ENCODE data around the gene MYH15.

MYH15 gene

GRCh38 chr3:108509263-108509662 is 1.1 kb downstream of the MYH15 start:
- DNase-seq: no peak

DNA sequence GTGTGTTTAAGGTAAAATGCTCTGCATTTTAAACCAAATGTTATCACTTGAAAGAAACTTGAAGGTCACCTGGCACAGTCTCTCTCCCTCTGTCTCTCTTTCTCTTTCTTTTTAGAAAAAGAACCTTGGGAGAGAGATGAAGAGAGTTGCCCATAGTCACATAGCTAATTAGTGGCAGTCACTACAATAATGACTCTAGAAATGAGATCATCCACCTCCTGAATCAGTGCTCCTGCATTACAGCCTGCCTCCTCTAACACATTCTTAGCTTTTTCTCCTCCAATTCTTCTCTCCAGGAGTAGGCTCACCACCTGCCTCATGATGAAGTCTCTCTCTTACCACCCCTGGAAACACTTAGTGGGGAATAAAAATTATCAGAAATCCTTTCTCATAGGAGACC is 2.5 kb downstream of the MYH15 start:
- DNase-seq: no peak

- DNase-seq: peak; percentile 13
Observed at GRCh38 chr3:108505811-108506210, 4.6 kb downstream of the MYH15 start.

DNA sequence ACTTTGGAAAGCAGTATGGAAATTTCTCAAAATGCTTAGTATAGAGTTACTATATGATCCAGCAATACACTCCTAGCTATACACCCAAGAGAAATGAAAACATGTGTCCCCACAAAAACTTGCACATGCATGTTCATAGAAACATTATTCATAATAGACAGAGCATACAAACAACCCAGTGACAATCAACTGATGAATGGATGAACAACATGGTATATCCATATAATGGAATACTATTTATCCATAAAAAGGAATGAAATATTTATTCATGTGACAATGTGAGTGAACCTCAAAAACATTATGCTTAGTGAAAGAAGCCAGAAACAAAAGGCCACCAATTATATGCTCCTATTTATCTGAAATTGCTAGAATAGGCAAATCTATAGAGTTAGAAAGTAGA is 6.7 kb downstream of the MYH15 start:
- DNase-seq: no peak

DNA sequence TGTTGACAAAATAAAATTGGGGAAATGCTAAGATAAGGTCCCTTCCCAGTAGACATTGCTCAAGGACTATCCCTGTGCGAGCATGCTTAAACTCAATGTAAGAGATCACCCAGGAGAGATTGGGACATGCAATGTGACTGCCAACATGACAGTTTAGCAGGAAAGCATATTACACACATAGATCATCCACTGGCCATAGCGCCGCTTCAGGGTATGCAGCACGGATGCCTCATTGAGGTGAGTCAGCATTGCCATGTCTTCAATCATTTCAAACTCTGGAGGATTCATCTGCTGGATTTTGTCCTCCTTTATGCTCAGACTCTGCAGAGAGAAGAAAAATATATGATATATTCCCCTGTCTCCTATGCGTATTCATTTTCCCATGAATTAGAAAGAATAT is 8.9 kb downstream of the MYH15 start:
- no peak for DNase-seq

DNA sequence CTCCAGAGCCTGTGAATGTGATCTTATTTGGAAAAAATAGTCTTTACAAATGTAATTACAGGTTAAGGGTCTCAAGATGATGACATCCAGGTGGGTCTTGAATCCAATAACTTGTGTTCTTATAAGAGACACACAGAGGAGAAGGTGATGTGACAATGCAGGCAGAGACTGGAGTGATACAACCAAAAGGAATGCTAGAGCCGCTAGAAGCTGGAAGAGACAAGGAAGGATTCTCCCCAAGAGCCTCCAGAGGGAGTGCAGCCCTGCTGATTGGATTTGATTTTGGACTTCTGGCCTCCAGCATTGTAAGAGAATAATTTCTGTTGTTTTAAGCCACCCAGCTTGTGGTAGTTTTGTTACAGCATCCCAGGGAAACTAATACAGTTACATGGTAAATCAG is 9.7 kb downstream of the MYH15 start:
- DNase-seq: no peak

- DNase-seq: no peak
Observed at GRCh38 chr3:108497271-108497670, 13.1 kb downstream of the MYH15 start.

GRCh38 chr3:108495717-108496116 is 14.7 kb downstream of the MYH15 start:
- DNase-seq: no peak

DNA sequence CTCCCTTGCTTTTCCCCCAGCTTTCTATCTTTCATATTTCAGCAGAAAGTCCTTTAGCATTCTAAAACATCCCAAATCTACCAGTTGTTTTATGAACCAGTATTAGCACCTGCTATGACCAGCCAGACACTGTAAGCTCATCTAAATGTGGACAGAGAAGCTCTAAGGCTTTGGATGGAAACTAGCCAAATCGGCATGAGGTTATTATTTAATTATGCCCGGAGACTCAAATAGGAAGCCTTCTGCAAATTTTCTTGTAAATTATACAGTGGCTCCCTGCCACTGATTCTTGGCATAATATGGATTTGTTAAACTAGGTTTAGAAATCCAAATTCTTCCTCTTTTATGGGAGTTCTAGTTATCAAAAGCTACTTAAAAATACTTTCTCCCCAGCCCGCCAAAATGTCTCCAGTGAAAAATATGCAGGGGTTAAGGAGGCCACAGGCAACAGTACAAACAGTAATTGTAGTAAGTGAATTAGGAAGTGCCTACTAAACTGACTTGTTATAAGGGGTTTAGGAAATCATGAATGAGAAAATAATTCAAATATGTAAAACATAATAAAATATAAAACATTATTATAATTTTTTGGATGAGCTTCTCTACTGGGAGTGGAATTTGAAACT is 15.4 kb downstream of the MYH15 start:
- no peak for DNase-seq

- peak; percentile 16 for DNase-seq
Observed at GRCh38 chr3:108493862-108494261, 16.5 kb downstream of the MYH15 start.

- no peak for DNase-seq
Observed at GRCh38 chr3:108491456-108491855, 18.9 kb downstream of the MYH15 start.

- peak; percentile 67 for DNase-seq
Observed at GRCh38 chr3:108489776-108490175, 20.6 kb downstream of the MYH15 start.

DNA sequence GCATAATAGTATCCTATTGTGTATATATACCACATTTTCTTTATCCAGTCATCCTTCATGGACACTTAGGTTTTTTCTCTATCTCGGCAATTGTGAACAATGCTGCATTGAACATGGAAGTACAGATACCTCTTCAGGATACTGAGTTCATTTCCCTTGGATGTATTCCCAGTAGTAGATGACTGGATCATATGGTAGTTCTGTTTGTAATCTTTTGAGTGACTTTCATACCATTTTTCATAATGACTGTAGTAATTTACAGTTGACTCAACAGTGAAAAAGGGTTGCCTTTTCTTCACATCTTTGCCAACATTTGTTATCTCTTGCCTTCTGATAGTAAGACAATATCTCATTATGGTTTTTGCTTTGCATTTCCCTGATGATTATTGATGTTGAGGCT is 21.8 kb downstream of the MYH15 start:
- no peak for DNase-seq

- no peak for DNase-seq
Observed at GRCh38 chr3:108487439-108487838, 23.0 kb downstream of the MYH15 start.

DNA sequence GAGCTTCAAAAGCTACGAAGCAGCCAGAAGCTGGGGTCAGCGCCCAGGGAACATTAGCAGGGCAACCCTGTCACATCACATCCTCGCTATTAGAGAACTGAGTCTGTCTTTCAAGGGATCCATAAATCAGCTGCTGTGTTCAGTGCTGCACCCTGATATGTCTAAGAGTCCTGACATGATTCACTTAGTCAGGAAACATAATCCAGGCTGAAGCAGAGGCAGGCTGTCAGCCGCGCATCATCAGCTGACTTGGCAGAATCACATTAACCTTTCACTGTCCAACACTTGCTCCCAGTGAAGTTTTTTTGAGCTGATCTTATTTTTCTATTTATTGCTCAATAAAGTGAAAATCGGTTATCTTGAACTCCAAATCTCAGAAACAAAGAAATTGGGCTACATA is 23.5 kb downstream of the MYH15 start:
- no peak for DNase-seq

GRCh38 chr3:108486338-108486737 is 24.1 kb downstream of the MYH15 start:
- DNase-seq: no peak

DNA sequence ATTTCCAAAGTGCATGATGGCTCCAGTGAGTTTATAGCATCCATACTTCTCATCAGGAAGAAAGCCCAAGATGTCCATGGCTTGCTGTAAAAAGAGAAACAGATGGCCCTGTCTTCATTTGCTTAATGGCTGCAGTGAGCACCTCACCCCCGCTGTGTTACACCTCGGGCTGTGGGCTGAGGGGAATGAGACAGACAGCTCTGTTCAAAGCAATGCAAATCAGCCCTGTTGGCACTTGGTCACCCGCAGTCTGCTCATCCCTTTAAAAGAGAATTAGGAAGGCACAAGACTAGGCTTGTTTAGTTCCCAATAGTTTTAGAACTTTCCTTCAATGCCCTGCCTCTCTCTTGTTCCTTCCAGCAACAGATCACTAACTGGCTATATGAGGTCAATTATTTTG is 25.2 kb downstream of the MYH15 start:
- DNase-seq: no peak

- no peak for DNase-seq
Observed at GRCh38 chr3:108479224-108479623, 31.2 kb downstream of the MYH15 start.

DNA sequence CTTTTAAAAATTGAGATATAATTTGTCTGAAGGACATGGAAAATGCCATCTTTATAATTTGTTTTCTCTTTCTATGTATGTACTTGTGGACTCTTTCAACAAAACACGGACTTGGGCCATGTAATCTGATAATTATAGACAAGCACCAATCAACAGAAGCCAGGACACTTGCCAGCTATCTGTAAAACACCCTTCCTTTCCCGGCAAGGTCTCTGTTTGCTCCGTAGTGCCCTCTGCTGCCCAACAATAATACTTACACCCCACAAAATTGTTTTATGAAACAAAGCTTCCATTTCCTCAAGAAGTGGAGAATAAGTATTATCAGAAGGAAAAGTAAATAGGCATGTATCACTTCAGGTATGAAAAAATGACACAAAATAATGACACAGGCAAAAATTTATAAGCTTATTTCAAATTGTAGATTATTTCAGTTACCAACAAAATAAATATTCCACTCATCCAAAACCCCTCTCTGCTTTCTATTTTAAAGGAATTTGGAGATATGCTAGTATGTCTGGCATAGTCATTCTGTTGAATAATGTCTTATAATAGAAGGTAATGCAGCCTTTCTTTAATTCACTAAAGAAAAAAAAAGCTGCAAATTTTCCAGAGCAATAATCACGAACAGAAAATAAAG is 32.8 kb downstream of the MYH15 start:
- peak; percentile 86 for DNase-seq

GRCh38 chr3:108475220-108475782 is 35.1 kb downstream of the MYH15 start:
- no peak for DNase-seq

DNA sequence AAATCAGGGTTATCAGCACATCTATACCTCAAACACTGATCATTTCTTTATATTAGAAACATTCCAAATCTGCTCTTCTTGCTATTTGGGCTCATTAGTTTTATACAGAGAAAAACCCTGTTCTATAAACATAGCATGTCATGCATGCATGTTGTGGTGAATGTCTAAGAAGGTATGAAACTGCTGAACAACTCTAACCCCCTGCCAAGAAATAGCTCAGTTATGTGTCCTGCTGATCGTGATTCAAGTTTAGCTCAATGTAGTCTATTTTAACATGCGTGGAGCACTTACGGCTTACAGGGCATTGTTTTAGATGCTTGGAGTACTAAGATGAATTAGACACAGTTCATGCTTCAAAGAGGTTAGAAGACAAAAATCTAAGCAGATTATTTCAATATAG is 35.8 kb downstream of the MYH15 start:
- no peak for DNase-seq

GRCh38 chr3:108473711-108474110 is 36.7 kb downstream of the MYH15 start:
- no peak for DNase-seq

DNA sequence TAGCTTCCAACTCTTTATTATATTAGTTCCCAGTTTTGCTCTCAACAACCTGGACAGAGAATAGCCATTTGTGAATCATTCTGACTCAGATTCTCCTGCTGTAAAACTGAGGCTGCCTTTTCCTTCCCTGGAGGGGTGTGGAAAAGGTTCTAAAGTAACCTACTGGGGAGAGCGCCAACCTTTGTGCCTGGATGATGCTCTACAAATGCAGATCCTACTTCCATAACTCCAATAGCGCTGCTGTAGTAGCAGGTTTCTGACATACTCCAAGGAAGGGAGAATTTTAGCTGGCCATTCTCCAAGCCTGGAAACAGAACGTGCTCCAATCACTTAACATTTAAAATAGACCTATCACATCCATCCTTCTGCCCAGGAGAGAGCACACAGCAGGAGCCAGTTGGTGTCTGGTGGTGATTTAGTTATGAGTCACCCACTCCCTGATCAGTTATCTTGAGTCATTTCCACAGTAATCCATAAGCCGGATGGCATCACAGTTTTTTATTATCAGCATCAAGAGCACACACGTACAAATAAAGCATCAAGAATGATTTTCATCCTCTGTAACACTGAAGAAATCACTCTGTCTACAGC is 38.3 kb downstream of the MYH15 start:
- DNase-seq: peak; percentile 28

GRCh38 chr3:108471426-108471825 is 39.0 kb downstream of the MYH15 start:
- DNase-seq: no peak
